H9 (cell line): ENCODE measurements around the gene BRSK2. TPM values are rescaled to one million over a fixed set of nuclear protein-coding genes. Genes with fewer than 3 reads are reported as not detected.
"Not testable (repeated sequence)": the region's sequence is repeated elsewhere in the genome, so short reads cannot be mapped to it uniquely, and the experiment has no call there.

ENCODE experiments used
- DNase-seq: peaks from one replicate; pipeline ENCODE4 v3.0.0-alpha.2; 2017
- H2AFZ ChIP-seq: one replicate; pipeline ENCODE4 v1.6.1; 2013; ENCODE audit warnings: mild to moderate bottlenecking, low read length, control low read depth, moderate library complexity
- H2AK5ac ChIP-seq: 2 replicates; pipeline ENCODE4 v1.6.1; 2013; ENCODE audit warnings: low read length, control low read depth, mixed read lengths; ENCODE audit not compliant: insufficient read length
- H2BK120ac ChIP-seq: one replicate; pipeline ENCODE4 v1.6.1; 2013; ENCODE audit warnings: low read depth, mild to moderate bottlenecking, low read length, control low read depth, inconsistent platforms; ENCODE audit not compliant: poor library complexity, severe bottlenecking
- H2BK12ac ChIP-seq: 2 replicates; pipeline ENCODE4 v1.6.1; 2013; ENCODE audit warnings: low read length, control low read depth, mixed read lengths, low read depth; ENCODE audit not compliant: insufficient read length
- H2BK15ac ChIP-seq: 2 replicates; pipeline ENCODE4 v1.6.1; 2013; ENCODE audit warnings: low read depth, low read length, control low read depth
- H2BK20ac ChIP-seq: one replicate; pipeline ENCODE4 v1.6.1; 2013; ENCODE audit warnings: low read depth, mild to moderate bottlenecking, low read length, control low read depth, inconsistent platforms; ENCODE audit not compliant: poor library complexity, severe bottlenecking
- H2BK5ac ChIP-seq: 2 replicates; pipeline ENCODE4 v1.6.1; 2013; ENCODE audit warnings: low read length, control low read depth, mixed read lengths; ENCODE audit not compliant: insufficient read length
- H3K14ac ChIP-seq: 2 replicates; pipeline ENCODE4 v1.6.1; 2013; ENCODE audit warnings: low read length, control low read depth; ENCODE audit not compliant: insufficient read depth
- H3K18ac ChIP-seq: 2 replicates; pipeline ENCODE4 v1.6.1; 2013; ENCODE audit warnings: low read depth, mild to moderate bottlenecking, mixed read lengths, low read length, control low read depth; ENCODE audit not compliant: insufficient read length
- H3K23ac ChIP-seq: 2 replicates; pipeline ENCODE4 v1.6.1; 2013; ENCODE audit warnings: low read length, control low read depth, mixed read lengths, low read depth; ENCODE audit not compliant: insufficient read length
- H3K23me2 ChIP-seq: 2 replicates; pipeline ENCODE4 v1.6.1; 2013; ENCODE audit warnings: low read depth, mild to moderate bottlenecking, mixed read lengths, low read length, control low read depth; ENCODE audit not compliant: insufficient read length, poor library complexity, severe bottlenecking
- H3K27ac ChIP-seq: 2 replicates; pipeline ENCODE4 v1.5.1; 2013; ENCODE audit warnings: low read length, control low read depth, mixed read lengths, low read depth; ENCODE audit not compliant: insufficient read length
- H3K27me3 ChIP-seq: 2 replicates; pipeline ENCODE4 v1.6.1; 2013; ENCODE audit warnings: low read length, control low read depth, inconsistent platforms; ENCODE audit not compliant: insufficient read depth
- H3K4ac ChIP-seq: 2 replicates; pipeline ENCODE4 v1.6.1; 2013; ENCODE audit warnings: low read depth, mild to moderate bottlenecking, control low read depth, inconsistent platforms, low read length, moderate library complexity
- H3K4me1 ChIP-seq: 2 replicates; pipeline ENCODE4 v1.6.1; 2013; ENCODE audit warnings: low read length, control low read depth, inconsistent platforms; ENCODE audit not compliant: insufficient read depth
- H3K4me2 ChIP-seq: 2 replicates; pipeline ENCODE4 v1.6.1; 2013; ENCODE audit warnings: low read length, control low read depth, mixed read lengths; ENCODE audit not compliant: insufficient read length, insufficient read depth
- H3K56ac ChIP-seq: 2 replicates; pipeline ENCODE4 v1.6.1; 2013; ENCODE audit warnings: low read depth, mild to moderate bottlenecking, mixed read lengths, low read length, control low read depth; ENCODE audit not compliant: insufficient read length
- H3K79me1 ChIP-seq: 2 replicates; pipeline ENCODE4 v1.6.1; 2013; ENCODE audit warnings: low read depth, mild to moderate bottlenecking, moderate library complexity, low read length, control low read depth, inconsistent platforms; ENCODE audit not compliant: insufficient read depth, poor library complexity, severe bottlenecking
- H3K79me2 ChIP-seq: 2 replicates; pipeline ENCODE4 v1.6.1; 2013; ENCODE audit warnings: low read length, control low read depth, inconsistent platforms; ENCODE audit not compliant: insufficient read depth
- H3K9ac ChIP-seq: 2 replicates; pipeline ENCODE4 v1.6.1; 2013; ENCODE audit warnings: low read length, control low read depth, mixed read lengths; ENCODE audit not compliant: insufficient read length; ENCODE audit errors: extremely low read depth
- H3K9me3 ChIP-seq: one replicate; pipeline ENCODE4 v1.6.1; 2013; ENCODE audit warnings: low read depth, low read length, inconsistent platforms; ENCODE audit not compliant: control insufficient read depth
- H3T11ph ChIP-seq: one replicate; pipeline ENCODE4 v1.6.1; 2013; ENCODE audit warnings: mild to moderate bottlenecking, low read length, control low read depth, inconsistent platforms
- H4K20me1 ChIP-seq: one replicate; pipeline ENCODE4 v1.6.1; 2013; ENCODE audit not compliant: control insufficient read depth, insufficient read length, insufficient read depth
- H4K5ac ChIP-seq: 2 replicates; pipeline ENCODE4 v1.6.1; 2013; ENCODE audit warnings: low read depth, mild to moderate bottlenecking, mixed read lengths, low read length, control low read depth; ENCODE audit not compliant: insufficient read length
- H4K8ac ChIP-seq: replicated peaks from 2 replicates; pipeline ENCODE4 v1.6.1; 2013; ENCODE audit warnings: low read length, control low read depth, mixed read lengths, low read depth; ENCODE audit not compliant: insufficient read length
- H4K91ac ChIP-seq: 2 replicates; pipeline ENCODE4 v1.6.1; 2013; ENCODE audit warnings: low read depth, mild to moderate bottlenecking, moderate library complexity, mixed read lengths, low read length, control low read depth; ENCODE audit not compliant: insufficient read length
- H3K27ac Mint-ChIP-seq, 3 experiments: 2 replicates in 2 of 3; 3 replicates in 1 of 3; pipeline ENCODE4 v1.8.0; 2020 to 2021; ENCODE audit warnings: mixed read lengths in 3 of 3, mild to moderate bottlenecking in 1 of 3, moderate library complexity in 1 of 3
- H3K27me3 Mint-ChIP-seq: 2 replicates; pipeline ENCODE4 v1.8.0; 2021; ENCODE audit warnings: low read depth, mild to moderate bottlenecking, moderate library complexity, mixed read lengths
- H3K36me3 Mint-ChIP-seq, 3 experiments: 2 replicates in 2 of 3; 3 replicates in 1 of 3; pipeline ENCODE4 v1.8.0; 2020 to 2021; ENCODE audit warnings: low read depth in 3 of 3, mixed read lengths in 3 of 3; ENCODE audit not compliant: insufficient read depth in 1 of 3
- H3K4me1 Mint-ChIP-seq, 2 experiments: 2 replicates each; pipeline ENCODE4 v1.8.0; 2020; ENCODE audit warnings: mixed read lengths in 2 of 2
- H3K4me3 Mint-ChIP-seq, 2 experiments: 2 replicates in 1 of 2; 3 replicates in 1 of 2; pipeline ENCODE4 v1.8.0; 2020 to 2021; ENCODE audit warnings: mild to moderate bottlenecking in 2 of 2, mixed read lengths in 2 of 2, moderate library complexity in 1 of 2
- H3K9me3 Mint-ChIP-seq, 2 experiments: 2 replicates in 1 of 2; 3 replicates in 1 of 2; pipeline ENCODE4 v1.8.0; 2020; ENCODE audit warnings: mild to moderate bottlenecking in 2 of 2, mixed read lengths in 2 of 2, moderate library complexity in 1 of 2
- CTCF ChIP-seq: fragments of 200-600 bp; sonication (generic); conservative IDR thresholded peaks from 3 replicates; pipeline ENCODE4 v1.8.0; 2021; ENCODE audit warnings: antibody characterized with exemption, mild to moderate bottlenecking
- WGBS: extraction: QIAGEN DNeasy Blood & Tissue Kit; methylation state at CpG from one replicate; pipeline ENCODE4 v1.1.7; 2013; ENCODE audit warnings: missing lambda C conversion rate, low lambda C conversion rate, mixed read lengths; ENCODE audit not compliant: insufficient read length; ENCODE audit errors: extremely low coverage; 5-methylcytosine and 5-hydroxymethylcytosine counted together
- total RNA-seq: library from RNA; stranded (reverse); gene quantifications from 2 replicates; pipeline ENCODE4 v1.2.1, GENCODE V29; 2021

BRSK2 gene
- total RNA-seq, 1 experiment from 2014 or later: 28.4 TPM

GRCh38 chr11:1422981-1423380 lies 33.2 kb downstream of the BRSK2 start:
- Mint-ChIP-seq H3K36me3 (peaks cover 9 to 15% (median 9%) of the 10 kb centered on the region in 3 experiments; a peak in 5 of 7 replicates), H3K4me1 (no peaks in the 10 kb centered on the region), H3K27me3 (peaks cover 4% of the 10 kb centered on the region), H3K4me3 (no peak overlapping the region), H3K9me3 (peaks cover 15 to 20% of the 10 kb centered on the region in 2 experiments), H3K27ac (peak overlapping the region in 1 of 3 experiments; percentile 48; a peak in 1 of 7 replicates)
- peaks cover 4% of the 10 kb centered on the region for H3K79me1 ChIP-seq
- H2AK5ac ChIP-seq: no peak overlapping the region
- H4K91ac ChIP-seq: no peak overlapping the region
- H3K23ac ChIP-seq: no peak overlapping the region
- no peaks in the 10 kb centered on the region for H4K20me1 ChIP-seq
- no peak overlapping the region for H3K27ac ChIP-seq
- H3K9ac ChIP-seq: no peak overlapping the region
- no peaks in the 10 kb centered on the region for H3K9me3 ChIP-seq
- H3K4me2 ChIP-seq: no peak overlapping the region
- no peak overlapping the region for H4K8ac ChIP-seq
- no peak overlapping the region for H3K14ac ChIP-seq
- H2BK5ac ChIP-seq: no peak overlapping the region
- DNase-seq: no peak
- no peak overlapping the region for H3K4ac ChIP-seq
- no peaks in the 10 kb centered on the region for H3K27me3 ChIP-seq
- H2BK15ac ChIP-seq: no peak overlapping the region
- no CpG with 5 or more reads among the region's 15 CpGs for WGBS
- H3K56ac ChIP-seq: no peak overlapping the region
- H4K5ac ChIP-seq: no peak overlapping the region
- no peak overlapping the region for H3K18ac ChIP-seq
- H2BK20ac ChIP-seq: no peak overlapping the region
- no peaks in the 10 kb centered on the region for H3K23me2 ChIP-seq
- no peak overlapping the region for H2BK120ac ChIP-seq
- no peak overlapping the region for H2BK12ac ChIP-seq
- H2AFZ ChIP-seq: no peak overlapping the region
- no peaks in the 10 kb centered on the region for H3K4me1 ChIP-seq
- H3T11ph ChIP-seq: no peak overlapping the region
- H3K79me2 ChIP-seq: no peaks in the 10 kb centered on the region; the same call in 1 of the 2 replicates
- no peak for TF ChIP-seq CTCF

DNA sequence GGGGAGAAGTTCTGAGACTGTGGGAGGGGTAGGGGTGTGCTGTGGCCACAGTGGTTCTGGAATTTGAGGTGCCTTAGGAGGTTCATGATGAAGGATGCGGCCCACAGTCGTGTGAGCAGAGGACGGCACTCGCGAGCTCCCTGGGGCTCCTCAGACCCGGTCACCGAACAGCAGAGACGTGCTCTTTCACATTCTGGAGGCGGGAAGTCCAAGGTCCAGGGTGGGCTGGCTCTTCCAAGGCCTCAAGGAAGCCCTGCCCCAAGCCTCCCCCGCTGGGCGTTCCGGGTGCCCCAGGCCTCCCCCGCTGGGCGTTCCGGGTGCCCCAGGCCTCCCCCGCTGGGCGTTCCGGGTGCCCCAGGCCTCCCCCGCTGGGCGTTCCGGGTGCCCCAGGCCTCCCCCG lies 33.7 kb downstream of the BRSK2 start:
- H2AFZ ChIP-seq, H2BK12ac ChIP-seq, H3K23me2 ChIP-seq, H3K27me3 ChIP-seq, H2BK120ac ChIP-seq, H4K20me1 ChIP-seq, H2BK15ac ChIP-seq, H3K4me1 Mint-ChIP-seq, H4K5ac ChIP-seq, H4K91ac ChIP-seq, H3K27ac ChIP-seq, H3K4me3 Mint-ChIP-seq, H2BK20ac ChIP-seq, H3K4me1 ChIP-seq, H3K4me2 ChIP-seq, H3K9ac ChIP-seq, H3K4ac ChIP-seq, H2AK5ac ChIP-seq, H3K56ac ChIP-seq, H4K8ac ChIP-seq, DNase-seq, H3K18ac ChIP-seq, H3T11ph ChIP-seq, H3K14ac ChIP-seq, H3K9me3 ChIP-seq, H3K23ac ChIP-seq, H3K27me3 Mint-ChIP-seq, H3K79me2 ChIP-seq, H3K79me1 ChIP-seq, H2BK5ac ChIP-seq: not testable (repeated sequence)
- peak overlapping the region in 1 of 3 experiments; percentile 48; a peak in 1 of 7 replicates for H3K27ac Mint-ChIP-seq
- peaks cover 7 to 10% (median 9%) of the 10 kb centered on the region in 3 experiments; a peak in 5 of 7 replicates for H3K36me3 Mint-ChIP-seq
- H3K9me3 Mint-ChIP-seq: peaks cover 12 to 16% of the 10 kb centered on the region in 2 experiments
- WGBS: no CpG with 5 or more reads among the region's 22 CpGs
